Endodermal cell (in vitro differentiated cells): Measurements from ENCODE around the gene MBP. TPM values are rescaled to one million over a fixed set of nuclear protein-coding genes. Genes with fewer than 3 reads are reported as not detected.

Experiments used
- DNase-seq: peaks from one replicate; pipeline ENCODE4 v3.0.0-alpha.2; 2017
- H3K27ac ChIP-seq: 2 replicates; pipeline ENCODE4 v1.5.1; 2013; ENCODE audit warnings: mild to moderate bottlenecking, low read depth, low read length, moderate library complexity
- H3K27me3 ChIP-seq: 2 replicates; pipeline ENCODE4 v1.6.1; 2013; ENCODE audit warnings: mild to moderate bottlenecking, low read length, moderate library complexity; ENCODE audit not compliant: insufficient read depth, control insufficient read depth, poor library complexity, severe bottlenecking
- H3K36me3 ChIP-seq: 2 replicates; pipeline ENCODE4 v1.7.0; 2013; ENCODE audit warnings: mild to moderate bottlenecking, low read length, moderate library complexity; ENCODE audit not compliant: control insufficient read depth, insufficient read depth
- H3K4me1 ChIP-seq: one replicate; pipeline ENCODE4 v1.7.0; 2013; ENCODE audit warnings: low read length; ENCODE audit not compliant: control insufficient read depth, insufficient read depth
- H3K4me3 ChIP-seq: 2 replicates; pipeline ENCODE4 v1.5.1; 2013; ENCODE audit warnings: mild to moderate bottlenecking, low read length, moderate library complexity
- H3K9ac ChIP-seq: 2 replicates; pipeline ENCODE4 v1.6.1; 2013; ENCODE audit warnings: mild to moderate bottlenecking, low read length, moderate library complexity; ENCODE audit not compliant: poor library complexity, severe bottlenecking; ENCODE audit errors: extremely low read depth
- H3K9me3 ChIP-seq: 2 replicates; pipeline ENCODE4 v1.6.1; 2013; ENCODE audit warnings: mild to moderate bottlenecking, low read length, moderate library complexity; ENCODE audit not compliant: control insufficient read depth
- H3K27ac Mint-ChIP-seq: 2 replicates; pipeline ENCODE4 v1.8.0; 2020; ENCODE audit warnings: mixed read lengths
- H3K27me3 Mint-ChIP-seq: 2 replicates; pipeline ENCODE4 v1.8.0; 2021; ENCODE audit warnings: mild to moderate bottlenecking, mixed read lengths; ENCODE audit not compliant: insufficient read depth
- H3K36me3 Mint-ChIP-seq: 2 replicates; pipeline ENCODE4 v1.8.0; 2020; ENCODE audit warnings: low read depth, mixed read lengths
- H3K4me1 Mint-ChIP-seq: 2 replicates; pipeline ENCODE4 v1.8.0; 2020; ENCODE audit warnings: mixed read lengths
- H3K4me3 Mint-ChIP-seq: 2 replicates; pipeline ENCODE4 v1.8.0; 2020; ENCODE audit warnings: mild to moderate bottlenecking, moderate library complexity, mixed read lengths
- H3K9me3 Mint-ChIP-seq: 2 replicates; pipeline ENCODE4 v1.8.0; 2020; ENCODE audit warnings: mild to moderate bottlenecking, mixed read lengths
- CTCF ChIP-seq: fragments of 200-600 bp; sonication (generic); conservative IDR thresholded peaks from 2 replicates; pipeline ENCODE4 v1.5.0; 2021; ENCODE audit warnings: antibody characterized with exemption, mild to moderate bottlenecking
- WGBS, 2 experiments: methylation state at CpG; one replicate each; pipeline versions ENCODE4 v1.1.5 to v1.1.7; 2013; ENCODE audit warnings: missing lambda C conversion rate in 2 of 2, mixed read lengths in 1 of 2; ENCODE audit not compliant: insufficient coverage in 1 of 2, insufficient read length in 1 of 2; 5-methylcytosine and 5-hydroxymethylcytosine counted together
- total RNA-seq, 2 donors: library from RNA; stranded (reverse); fragmentation: NEBNext Ultra II Directional in 1 of 2; extraction: Animal tissue kit (Norgen Biotek cat#: 25700) in 1 of 2; gene quantifications; 2 replicates in 1 of 2; 3 replicates in 1 of 2; pipeline ENCODE4 v1.2.1, GENCODE V29; 2021

MBP gene
- total RNA-seq, 2 donors from 2014 or later = 16.3 to 19.0 TPM

- Mint-ChIP-seq H3K9me3 (no peaks in the 10 kb centered on the region), H3K36me3 (no peaks in the 10 kb centered on the region), H3K27ac (no peak overlapping the region), H3K4me3 (no peak overlapping the region), H3K27me3 (peaks cover 21% of the 10 kb centered on the region), H3K4me1 (peaks cover 13% of the 10 kb centered on the region)
- TF ChIP-seq CTCF = no peak
- Histone ChIP-seq H3K27me3 (peaks cover 17% of the 10 kb centered on the region), H3K9ac (no peak overlapping the region), H3K9me3 (no peaks in the 10 kb centered on the region), H3K4me3 (no peak overlapping the region), H3K27ac (no peak overlapping the region), H3K36me3 (no peaks in the 10 kb centered on the region), H3K4me1 (no peaks in the 10 kb centered on the region)
- no peak for DNase-seq
- WGBS, 2 experiments = 87 to 97% methylated on average over 6 to 9 of the region's 9 CpGs
Observed at GRCh38 chr18:77089723-77090285, 42.8 kb downstream of the MBP start.

- H3K36me3 Mint-ChIP-seq = no peaks in the 10 kb centered on the region
Observed at GRCh38 chr18:77088963-77089722, 43.4 kb downstream of the MBP start.

More at GRCh38 chr18:77088963-77089722, 43.4 kb downstream of the MBP start:
- Histone ChIP-seq H3K4me1 (no peaks in the 10 kb centered on the region), H3K36me3 (no peaks in the 10 kb centered on the region), H3K9ac (no peak overlapping the region), H3K4me3 (no peak overlapping the region), H3K9me3 (no peaks in the 10 kb centered on the region), H3K27ac (no peak overlapping the region), H3K27me3 (peaks cover 17% of the 10 kb centered on the region)
- Mint-ChIP-seq H3K27me3 (peaks cover 21% of the 10 kb centered on the region), H3K4me3 (no peak overlapping the region), H3K9me3 (no peaks in the 10 kb centered on the region), H3K27ac (no peak overlapping the region), H3K4me1 (peaks cover 13% of the 10 kb centered on the region)
- DNase-seq = peak; percentile 92
- 87 to 88% methylated on average over 10 to 13 of the region's 14 CpGs for WGBS, 2 experiments
- TF ChIP-seq CTCF = no peak
